B cell (primary cell): ENCODE data around the gene SWI5.

ENCODE experiments used
- EZH2 ChIP-seq: IDR thresholded peaks from 2 replicates; pipeline ENCODE4 v1.6.1; 2012; ENCODE audit warnings: borderline replicate concordance, low read depth, mild to moderate bottlenecking, moderate library complexity, low read length; ENCODE audit not compliant: insufficient read depth, poor library complexity, severe bottlenecking
- TF ChIP-seq, protein P1 (sequence below): fragments of 200-600 bp; IDR thresholded peaks from one replicate; pipeline ENCODE4 v1.8.0; 2022; ENCODE audit warnings: antibody characterized with exemption, mild to moderate bottlenecking

DNA sequence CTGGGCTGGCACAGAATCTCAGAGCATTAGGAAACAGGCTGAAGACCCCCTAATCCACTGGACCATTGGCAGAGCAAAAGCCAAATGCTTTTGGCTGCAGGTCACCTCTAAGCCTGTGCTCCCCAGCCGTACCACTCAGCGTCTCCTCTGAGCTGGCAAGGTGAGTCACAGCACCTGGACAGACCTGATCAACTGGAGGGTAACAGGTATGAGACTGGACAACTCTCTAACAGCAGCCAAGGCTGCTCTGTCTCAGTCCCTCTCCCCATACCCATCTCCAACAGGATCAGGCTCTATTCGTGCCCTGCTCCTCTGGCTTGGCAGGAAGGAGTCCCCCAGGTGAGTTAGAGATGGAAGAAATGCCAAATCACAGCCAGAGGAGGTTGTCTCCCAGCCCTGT lies 5.0 kb upstream of the SWI5 start:
- TF ChIP-seq, protein P1, sequence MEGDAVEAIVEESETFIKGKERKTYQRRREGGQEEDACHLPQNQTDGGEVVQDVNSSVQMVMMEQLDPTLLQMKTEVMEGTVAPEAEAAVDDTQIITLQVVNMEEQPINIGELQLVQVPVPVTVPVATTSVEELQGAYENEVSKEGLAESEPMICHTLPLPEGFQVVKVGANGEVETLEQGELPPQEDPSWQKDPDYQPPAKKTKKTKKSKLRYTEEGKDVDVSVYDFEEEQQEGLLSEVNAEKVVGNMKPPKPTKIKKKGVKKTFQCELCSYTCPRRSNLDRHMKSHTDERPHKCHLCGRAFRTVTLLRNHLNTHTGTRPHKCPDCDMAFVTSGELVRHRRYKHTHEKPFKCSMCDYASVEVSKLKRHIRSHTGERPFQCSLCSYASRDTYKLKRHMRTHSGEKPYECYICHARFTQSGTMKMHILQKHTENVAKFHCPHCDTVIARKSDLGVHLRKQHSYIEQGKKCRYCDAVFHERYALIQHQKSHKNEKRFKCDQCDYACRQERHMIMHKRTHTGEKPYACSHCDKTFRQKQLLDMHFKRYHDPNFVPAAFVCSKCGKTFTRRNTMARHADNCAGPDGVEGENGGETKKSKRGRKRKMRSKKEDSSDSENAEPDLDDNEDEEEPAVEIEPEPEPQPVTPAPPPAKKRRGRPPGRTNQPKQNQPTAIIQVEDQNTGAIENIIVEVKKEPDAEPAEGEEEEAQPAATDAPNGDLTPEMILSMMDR, result no peak
- TF ChIP-seq EZH2, result no peak
